Neutrophil (primary cell): ENCODE data around the gene SHPK.

Experiments
- H3K27ac ChIP-seq: fragments of 200-600 bp; sonication (generic); 2 replicates; pipeline ENCODE4 v1.5.1; 2016; ENCODE audit warnings: mild to moderate bottlenecking, moderate library complexity
- H3K27me3 ChIP-seq: fragments of 200-600 bp; sonication (generic); 2 replicates; pipeline ENCODE4 v1.6.0; 2016; ENCODE audit warnings: mild to moderate bottlenecking
- H3K36me3 ChIP-seq: fragments of 200-600 bp; sonication (generic); 2 replicates; pipeline ENCODE4 v1.5.1; 2017
- H3K4me1 ChIP-seq, 2 experiments: fragments of 200-600 bp in 1 of 2; sonication (generic) in 1 of 2; 1 replicate in 1 of 2; 2 replicates in 1 of 2; pipeline versions ENCODE4 v1.5.1 to v1.6.1; 2013 to 2016; ENCODE audit warnings: low read depth in 1 of 2, low read length in 1 of 2, mild to moderate bottlenecking in 1 of 2, moderate library complexity in 1 of 2; ENCODE audit not compliant: control insufficient read depth in 1 of 2, insufficient read depth in 1 of 2
- H3K4me3 ChIP-seq, 2 experiments: fragments of 200-600 bp in 1 of 2; sonication (generic) in 1 of 2; 1 replicate in 1 of 2; 2 replicates in 1 of 2; pipeline ENCODE4 v1.5.1; 2013 to 2016; ENCODE audit warnings: low read depth in 1 of 2, low read length in 1 of 2, mild to moderate bottlenecking in 1 of 2, moderate library complexity in 1 of 2
- H3K9me3 ChIP-seq: fragments of 200-600 bp; sonication (generic); 2 replicates; pipeline ENCODE4 v1.5.1; 2016
- TF ChIP-seq, protein P1 (sequence below): fragments of 200-600 bp; sonication (generic); IDR thresholded peaks from 2 replicates; pipeline ENCODE4 v1.5.1; 2016; ENCODE audit warnings: antibody characterized with exemption

The SHPK gene

GRCh38 chr17:3558603-3559269 lies 77.3 kb downstream of the SHPK start:
- Histone ChIP-seq H3K27me3 (peaks cover 14% of the 10 kb centered on the region), H3K27ac (no peak overlapping the region), H3K4me1 (no peaks in the 10 kb centered on the region), H3K9me3 (no peaks in the 10 kb centered on the region), H3K4me3 (no peak overlapping the region), H3K36me3 (no peaks in the 10 kb centered on the region)
- TF ChIP-seq, protein P1, sequence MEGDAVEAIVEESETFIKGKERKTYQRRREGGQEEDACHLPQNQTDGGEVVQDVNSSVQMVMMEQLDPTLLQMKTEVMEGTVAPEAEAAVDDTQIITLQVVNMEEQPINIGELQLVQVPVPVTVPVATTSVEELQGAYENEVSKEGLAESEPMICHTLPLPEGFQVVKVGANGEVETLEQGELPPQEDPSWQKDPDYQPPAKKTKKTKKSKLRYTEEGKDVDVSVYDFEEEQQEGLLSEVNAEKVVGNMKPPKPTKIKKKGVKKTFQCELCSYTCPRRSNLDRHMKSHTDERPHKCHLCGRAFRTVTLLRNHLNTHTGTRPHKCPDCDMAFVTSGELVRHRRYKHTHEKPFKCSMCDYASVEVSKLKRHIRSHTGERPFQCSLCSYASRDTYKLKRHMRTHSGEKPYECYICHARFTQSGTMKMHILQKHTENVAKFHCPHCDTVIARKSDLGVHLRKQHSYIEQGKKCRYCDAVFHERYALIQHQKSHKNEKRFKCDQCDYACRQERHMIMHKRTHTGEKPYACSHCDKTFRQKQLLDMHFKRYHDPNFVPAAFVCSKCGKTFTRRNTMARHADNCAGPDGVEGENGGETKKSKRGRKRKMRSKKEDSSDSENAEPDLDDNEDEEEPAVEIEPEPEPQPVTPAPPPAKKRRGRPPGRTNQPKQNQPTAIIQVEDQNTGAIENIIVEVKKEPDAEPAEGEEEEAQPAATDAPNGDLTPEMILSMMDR, result no peak
